HG02943 (cell line): ENCODE data around the gene NDUFV1.
A peak's percentile ranks its signal among the peaks of the same experiment; 100 is the strongest.
"Not testable (repeated sequence)": the region's sequence is repeated elsewhere in the genome, so short reads cannot be mapped to it uniquely, and the experiment has no call there.

Experiments used
- ATAC-seq: cut with Tn5 transposase; IDR thresholded peaks from one replicate; pipeline ENCODE4 v1.9.1; 2021; ENCODE audit warnings: mild to moderate bottlenecking, low read depth, moderate library complexity; ENCODE audit not compliant: unreplicated experiment

The NDUFV1 gene

DNA sequence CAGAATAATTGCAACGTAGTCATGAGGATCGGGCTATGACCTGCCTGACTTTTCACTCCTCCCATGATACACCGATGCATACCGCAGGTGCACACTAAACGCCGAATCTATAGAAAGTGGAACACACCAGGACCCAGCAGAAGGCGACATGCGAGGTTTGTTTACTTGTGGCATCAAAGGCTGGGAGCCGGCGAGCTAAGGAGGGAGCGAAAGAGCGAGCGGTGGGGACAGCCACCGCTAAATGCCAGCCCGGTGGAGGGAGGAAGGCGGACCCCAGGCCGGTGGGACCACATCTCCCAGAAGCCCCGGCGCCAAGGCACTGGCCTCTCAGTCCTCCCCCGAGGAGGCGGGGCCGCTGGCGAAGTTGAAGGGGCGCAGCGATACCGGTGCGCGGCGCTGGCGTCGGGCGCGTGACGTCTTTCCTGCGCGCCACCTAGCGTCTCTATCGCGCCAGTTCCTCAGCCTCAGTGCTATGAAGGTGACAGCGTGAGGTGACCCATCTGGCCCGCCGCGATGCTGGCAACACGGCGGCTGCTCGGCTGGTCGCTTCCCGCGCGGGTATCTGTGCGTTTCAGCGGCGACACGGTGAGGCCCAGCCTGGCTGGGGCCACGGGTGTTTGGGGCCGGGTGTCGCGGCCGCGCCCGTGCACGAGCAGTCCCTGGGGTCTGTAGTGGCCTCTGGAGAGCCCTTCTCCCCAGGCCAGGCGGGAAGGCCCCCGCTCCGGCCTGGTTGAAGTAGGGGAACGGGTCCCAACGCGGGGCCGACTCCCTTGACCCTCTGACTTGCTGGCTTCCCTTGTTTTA, at the start of gene NDUFV1:
Gene NDUFV1 (plus strand): TSS at position 445 of the 804 bp plus-strand sequence. CDS start 69 bp downstream, at position 514.
- peak; percentile 94 for ATAC-seq

DNA sequence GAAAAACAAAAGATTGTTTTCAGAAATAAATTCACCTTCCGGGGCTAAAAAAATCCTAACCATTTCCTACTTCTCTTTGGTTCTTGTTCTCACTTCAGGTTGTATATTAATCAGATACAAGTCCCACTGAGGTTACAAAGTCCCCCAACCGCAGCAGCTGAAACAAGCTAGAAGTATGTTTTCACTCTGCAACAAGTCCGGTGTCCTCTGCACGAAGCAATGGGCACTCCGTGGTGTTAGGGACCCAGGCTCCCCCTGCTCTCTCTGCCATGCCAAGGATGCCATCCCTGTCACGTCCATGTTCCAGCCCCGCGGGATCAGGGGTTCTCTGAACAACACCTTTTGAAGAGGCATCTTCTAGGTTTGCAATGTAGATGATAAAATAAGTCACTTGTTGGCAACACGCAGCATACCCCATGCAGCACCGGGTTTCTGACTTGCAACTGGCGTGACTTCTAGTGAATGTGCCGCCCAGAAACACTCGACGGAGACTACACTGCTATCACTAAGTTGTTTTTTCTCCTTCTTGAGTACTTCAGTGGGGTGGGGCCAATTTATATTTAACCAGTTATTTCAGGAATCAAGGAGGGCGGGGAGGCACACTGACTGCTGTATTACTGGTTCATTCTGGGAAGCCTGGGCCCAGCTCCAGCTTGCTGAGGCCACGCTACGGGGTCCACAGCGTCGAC, 48.5 kb upstream of the NDUFV1 start:
- no peak for ATAC-seq

DNA sequence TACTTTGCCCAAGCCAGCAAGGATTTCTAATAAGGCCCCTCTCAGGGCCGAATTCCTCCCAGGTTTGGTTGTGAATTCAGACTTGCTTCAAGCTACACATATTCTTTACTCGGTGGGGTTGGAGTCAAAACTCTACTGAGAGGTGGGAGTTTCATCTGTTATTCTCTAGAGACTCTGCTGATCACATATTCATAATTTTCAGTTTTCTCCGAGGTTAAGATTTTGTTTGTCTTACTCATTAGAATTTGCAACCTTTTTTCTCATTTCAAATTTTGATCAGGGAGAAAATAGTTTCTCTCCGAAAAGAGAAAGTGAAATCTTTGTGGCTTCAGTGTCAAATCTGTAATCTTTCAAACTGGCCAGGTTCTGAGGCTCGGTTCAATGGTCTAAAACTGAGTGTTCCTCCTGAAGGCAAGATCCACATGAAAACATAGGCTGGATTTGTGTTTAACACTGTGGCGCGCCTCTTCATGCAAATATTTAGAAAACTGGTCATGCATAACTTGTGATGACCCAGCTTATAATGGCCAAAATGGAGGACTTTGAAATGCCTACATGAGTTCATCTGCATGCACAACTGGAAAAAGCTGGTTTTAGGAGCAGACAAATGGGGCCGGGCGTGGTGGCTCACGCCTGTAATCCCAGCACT, 44.6 kb upstream of the NDUFV1 start:
- ATAC-seq = peak; percentile 59

GRCh38 chr11:67562963-67563704, 43.6 kb upstream of the NDUFV1 start:
- no peak for ATAC-seq

GRCh38 chr11:67563705-67564114, 43.0 kb upstream of the NDUFV1 start:
- ATAC-seq = not testable (repeated sequence)

- ATAC-seq = no peak
Observed at GRCh38 chr11:67564230-67564629, 42.5 kb upstream of the NDUFV1 start.

DNA sequence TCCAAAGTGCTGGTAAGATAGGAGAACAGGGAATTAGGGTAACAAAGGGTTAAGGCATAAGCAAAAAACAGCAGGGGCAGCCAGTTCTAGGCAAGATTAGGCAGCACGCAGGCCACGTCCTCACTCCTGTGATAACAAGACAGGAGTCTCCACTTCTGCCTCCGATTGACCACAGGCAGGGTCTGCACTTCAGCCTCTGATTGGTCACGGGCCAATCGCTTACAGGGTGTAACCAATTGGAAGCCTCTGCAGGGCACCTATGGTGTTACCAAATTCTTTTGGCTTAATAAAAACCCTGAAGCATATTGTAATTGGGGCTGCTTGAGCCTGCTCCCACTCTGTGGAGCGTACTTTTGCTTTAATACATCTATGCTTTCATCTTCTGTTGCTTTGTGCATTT, 35.3 kb upstream of the NDUFV1 start:
- no peak for ATAC-seq

- no peak for ATAC-seq
Observed at GRCh38 chr11:67572305-67572704, 34.4 kb upstream of the NDUFV1 start.

- no peak for ATAC-seq
Observed at GRCh38 chr11:67572747-67573419, 33.9 kb upstream of the NDUFV1 start.

- ATAC-seq = no peak
Observed at GRCh38 chr11:67574938-67575337, 31.8 kb upstream of the NDUFV1 start.

DNA sequence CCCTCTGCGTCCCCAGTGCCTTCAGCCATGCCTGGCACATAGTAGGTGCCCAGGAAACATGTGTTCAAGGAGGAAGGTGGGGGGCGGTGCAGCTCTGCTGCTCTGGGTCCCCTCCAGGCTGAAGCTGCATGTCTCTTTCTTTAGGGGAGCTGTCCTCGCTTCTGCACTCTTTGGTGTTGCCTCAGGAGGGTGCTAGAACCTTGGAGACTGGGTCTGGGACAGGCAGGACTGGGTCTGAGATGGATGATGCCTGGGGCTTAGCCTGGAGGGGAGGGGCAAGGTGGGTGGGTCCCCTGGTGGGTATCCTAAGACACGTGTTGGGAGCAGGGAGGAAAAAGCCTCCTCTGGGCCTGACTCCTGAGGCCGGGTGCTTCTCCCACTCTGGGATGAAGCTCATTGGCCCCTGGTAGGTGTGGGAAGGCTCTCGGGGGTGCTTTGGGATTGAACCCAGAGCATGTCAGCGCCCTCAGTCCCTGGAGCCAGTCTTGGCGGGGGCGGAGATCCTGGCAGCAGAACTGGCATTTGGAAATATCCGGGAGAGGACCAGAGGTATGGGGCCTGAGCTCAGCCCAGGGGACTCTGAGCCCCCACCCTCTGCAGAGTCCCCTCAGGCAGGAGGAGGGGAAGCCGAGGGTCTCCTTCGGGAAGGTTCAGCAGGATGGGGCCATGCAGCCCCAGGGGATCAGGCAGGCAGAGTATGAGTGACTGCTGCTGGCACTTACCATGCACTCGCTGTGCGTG, 29.8 kb upstream of the NDUFV1 start:
- ATAC-seq = no peak

DNA sequence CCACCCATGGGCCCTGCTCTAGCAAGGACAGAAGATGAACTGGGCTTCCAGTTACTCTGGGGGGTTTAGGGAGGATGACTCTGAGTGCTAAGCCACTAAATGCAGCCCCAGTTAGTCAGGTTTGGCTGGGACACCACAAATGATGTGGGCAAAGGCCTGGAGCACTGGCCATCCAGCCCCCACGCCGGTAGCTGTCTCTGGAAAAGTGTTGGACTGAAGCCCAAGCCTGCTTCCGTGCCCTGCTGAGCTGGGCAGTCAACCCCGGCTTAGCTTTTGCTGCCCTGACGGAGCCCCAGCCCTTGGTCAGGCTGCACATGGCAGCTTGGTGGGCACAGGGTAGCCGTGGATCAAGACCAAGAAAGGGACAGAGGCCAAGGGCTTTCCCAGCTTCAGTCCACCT, 28.8 kb upstream of the NDUFV1 start:
- no peak for ATAC-seq

- no peak for ATAC-seq
Observed at GRCh38 chr11:67581469-67581868, 25.3 kb upstream of the NDUFV1 start.

DNA sequence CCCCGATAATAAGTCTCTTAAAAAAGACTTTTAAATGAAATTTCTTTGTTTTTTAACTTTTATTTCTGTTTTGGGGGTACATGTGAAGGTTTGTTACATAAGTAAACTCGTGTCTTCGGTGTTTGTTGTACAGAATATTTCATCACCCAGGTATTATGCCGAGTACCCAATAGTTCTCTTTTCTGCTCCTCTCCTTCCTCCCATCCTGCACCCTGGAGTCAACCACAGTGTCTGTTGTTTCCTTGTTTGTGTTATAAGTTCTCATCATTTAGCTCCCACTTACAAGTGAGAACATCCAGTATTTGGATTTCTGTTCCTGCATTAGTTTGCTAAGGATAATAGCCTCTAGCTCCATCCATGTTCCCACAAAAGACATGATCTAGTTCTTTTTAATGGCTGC, 24.7 kb upstream of the NDUFV1 start:
- no peak for ATAC-seq

DNA sequence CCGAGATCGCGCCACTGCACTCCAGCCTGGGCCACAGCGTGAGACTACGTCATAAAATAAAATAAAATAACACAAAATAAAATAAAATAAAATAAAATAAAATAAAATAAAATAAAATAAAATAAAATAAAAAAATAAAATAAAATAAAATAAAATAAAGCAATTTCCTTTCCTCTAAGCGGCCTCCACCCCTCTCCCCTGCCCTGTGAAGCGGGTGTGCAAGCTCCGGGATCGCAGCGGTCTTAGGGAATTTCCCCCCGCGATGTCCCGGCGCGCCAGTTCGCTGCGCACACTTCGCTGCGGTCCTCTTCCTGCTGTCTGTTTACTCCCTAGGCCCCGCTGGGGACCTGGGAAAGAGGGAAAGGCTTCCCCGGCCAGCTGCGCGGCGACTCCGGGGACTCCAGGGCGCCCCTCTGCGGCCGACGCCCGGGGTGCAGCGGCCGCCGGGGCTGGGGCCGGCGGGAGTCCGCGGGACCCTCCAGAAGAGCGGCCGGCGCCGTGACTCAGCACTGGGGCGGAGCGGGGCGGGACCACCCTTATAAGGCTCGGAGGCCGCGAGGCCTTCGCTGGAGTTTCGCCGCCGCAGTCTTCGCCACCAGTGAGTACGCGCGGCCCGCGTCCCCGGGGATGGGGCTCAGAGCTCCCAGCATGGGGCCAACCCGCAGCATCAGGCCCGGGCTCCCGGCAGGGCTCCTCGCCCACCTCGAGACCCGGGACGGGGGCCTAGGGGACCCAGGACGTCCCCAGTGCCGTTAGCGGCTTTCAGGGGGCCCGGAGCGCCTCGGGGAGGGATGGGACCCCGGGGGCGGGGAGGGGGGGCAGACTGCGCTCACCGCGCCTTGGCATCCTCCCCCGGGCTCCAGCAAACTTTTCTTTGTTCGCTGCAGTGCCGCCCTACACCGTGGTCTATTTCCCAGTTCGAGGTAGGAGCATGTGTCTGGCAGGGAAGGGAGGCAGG, 23.2 kb upstream of the NDUFV1 start, which contains the start of gene GSTP1:
Gene GSTP1 (plus strand): TSS at position 566 of the 958 bp plus-strand sequence. CDS start 32 bp downstream, at position 598.
- peak; percentile 47 for ATAC-seq

GRCh38 chr11:67584205-67584880, 22.4 kb upstream of the NDUFV1 start:
- peak; percentile 5 for ATAC-seq
